Mesothelial cell of epicardium (in vitro differentiated cells): ENCODE data around the gene GGTLC2. TPM values are rescaled to one million over a fixed set of nuclear protein-coding genes. Genes with fewer than 3 reads are reported as not detected.
A peak's percentile ranks its signal among the peaks of the same experiment; 100 is the strongest.
"Not testable (repeated sequence)": the region's sequence is repeated elsewhere in the genome, so short reads cannot be mapped to it uniquely, and the experiment has no call there.

Experiments used
- DNase-seq, 2 experiments: peaks; one replicate each; pipeline ENCODE4 v3.0.0; 2021; ENCODE audit warnings: low spot score in 2 of 2; ENCODE audit not compliant: unreplicated experiment in 2 of 2
- H3K27ac Mint-ChIP-seq: 2 replicates; pipeline ENCODE4 v1.8.0; 2021; ENCODE audit warnings: mixed read lengths
- H3K27me3 Mint-ChIP-seq: 2 replicates; pipeline ENCODE4 v1.8.0; 2021; ENCODE audit warnings: low read depth, mixed read lengths
- H3K36me3 Mint-ChIP-seq: 2 replicates; pipeline ENCODE4 v1.8.0; 2021; ENCODE audit warnings: mixed read lengths
- H3K4me1 Mint-ChIP-seq: 2 replicates; pipeline ENCODE4 v1.8.0; 2021; ENCODE audit warnings: mixed read lengths
- H3K4me3 Mint-ChIP-seq: 2 replicates; pipeline ENCODE4 v1.8.0; 2021; ENCODE audit warnings: mild to moderate bottlenecking, moderate library complexity, mixed read lengths
- H3K9me3 Mint-ChIP-seq: 2 replicates; pipeline ENCODE4 v1.8.0; 2021; ENCODE audit warnings: mixed read lengths
- CTCF ChIP-seq: fragments of 200-600 bp; sonication (generic); IDR thresholded peaks from one replicate; pipeline ENCODE4 v1.5.0; 2021; ENCODE audit warnings: antibody characterized with exemption; ENCODE audit not compliant: unreplicated experiment
- total RNA-seq: library from RNA; stranded (reverse); gene quantifications from 3 replicates; pipeline ENCODE4 v1.2.1, GENCODE V29; 2021

Gene GGTLC2
- total RNA-seq, 1 donor from 2014 or later: not detected

- Mint-ChIP-seq H3K4me1 (peaks cover 9% of the 10 kb centered on the region), H3K27ac (no peak overlapping the region), H3K36me3 (no peaks in the 10 kb centered on the region), H3K27me3 (peaks cover 14% of the 10 kb centered on the region), H3K4me3 (no peak overlapping the region), H3K9me3 (no peaks in the 10 kb centered on the region)
- no peak for DNase-seq
- TF ChIP-seq CTCF: no peak
Observed at GRCh38 chr22:22685586-22685985, 41.2 kb downstream of the GGTLC2 start.

- not testable (repeated sequence) for H3K36me3 Mint-ChIP-seq, H3K4me3 Mint-ChIP-seq, H3K27ac Mint-ChIP-seq, DNase-seq, H3K9me3 Mint-ChIP-seq, H3K4me1 Mint-ChIP-seq
- H3K27me3 Mint-ChIP-seq: peaks cover 22% of the 10 kb centered on the region
Observed at GRCh38 chr22:22686202-22687115, 42.0 kb downstream of the GGTLC2 start.

GRCh38 chr22:22687638-22688500 is 43.5 kb downstream of the GGTLC2 start:
- Mint-ChIP-seq H3K4me1 (peaks cover 9% of the 10 kb centered on the region), H3K27me3 (peaks cover 32% of the 10 kb centered on the region), H3K27ac (no peak overlapping the region), H3K4me3 (no peak overlapping the region), H3K36me3 (no peaks in the 10 kb centered on the region), H3K9me3 (no peaks in the 10 kb centered on the region)
- TF ChIP-seq CTCF: peak; percentile 58
- DNase-seq: peak in 1 of 2 experiments; percentile 51

GRCh38 chr22:22689621-22690345 is 45.4 kb downstream of the GGTLC2 start:
- no peaks in the 10 kb centered on the region for H3K4me1 Mint-ChIP-seq
- DNase-seq: no peak
- no peak overlapping the region for H3K27ac Mint-ChIP-seq
- H3K36me3 Mint-ChIP-seq: no peaks in the 10 kb centered on the region
- H3K27me3 Mint-ChIP-seq: peaks cover 42% of the 10 kb centered on the region
- H3K9me3 Mint-ChIP-seq: no peaks in the 10 kb centered on the region
- no peak overlapping the region for H3K4me3 Mint-ChIP-seq
- TF ChIP-seq CTCF: no peak

GRCh38 chr22:22691055-22691454 is 46.6 kb downstream of the GGTLC2 start:
- no peak overlapping the region for H3K4me3 Mint-ChIP-seq
- H3K36me3 Mint-ChIP-seq: no peaks in the 10 kb centered on the region
- TF ChIP-seq CTCF: no peak
- H3K9me3 Mint-ChIP-seq: no peaks in the 10 kb centered on the region
- H3K4me1 Mint-ChIP-seq: no peaks in the 10 kb centered on the region
- H3K27ac Mint-ChIP-seq: no peak overlapping the region
- DNase-seq: no peak
- peaks cover 47% of the 10 kb centered on the region for H3K27me3 Mint-ChIP-seq
